NCI-H748 (cell line): Measurements from ENCODE around the gene RPS6KB1.
A peak's percentile ranks its signal among the peaks of the same experiment; 100 is the strongest.
"Not testable (repeated sequence)": the region's sequence is repeated elsewhere in the genome, so short reads cannot be mapped to it uniquely, and the experiment has no call there.

Source experiments
- DNase-seq: peaks from one replicate; lab custom pipeline; 2025; ENCODE audit not compliant: unreplicated experiment; lab: John Stamatoyannopoulos, UW

The RPS6KB1 gene

GRCh38 chr17:59870482-59870881, 22.4 kb upstream of the RPS6KB1 start:
- no peak for DNase-seq

- DNase-seq = no peak
Observed at GRCh38 chr17:59872351-59872750, 20.6 kb upstream of the RPS6KB1 start.

- DNase-seq = not testable (repeated sequence)
Observed at GRCh38 chr17:59873414-59873813, 19.5 kb upstream of the RPS6KB1 start.

- no peak for DNase-seq
Observed at GRCh38 chr17:59874376-59874775, 18.5 kb upstream of the RPS6KB1 start.

- no peak for DNase-seq
Observed at GRCh38 chr17:59876107-59876506, 16.8 kb upstream of the RPS6KB1 start.

- DNase-seq = no peak
Observed at GRCh38 chr17:59877965-59878364, 15.0 kb upstream of the RPS6KB1 start.

- no peak for DNase-seq
Observed at GRCh38 chr17:59878624-59879023, 14.3 kb upstream of the RPS6KB1 start.

GRCh38 chr17:59884861-59885260, 8.1 kb upstream of the RPS6KB1 start:
- no peak for DNase-seq

- no peak for DNase-seq
Observed at GRCh38 chr17:59888145-59888750, 4.7 kb upstream of the RPS6KB1 start.

- no peak for DNase-seq
Observed at GRCh38 chr17:59890720-59891119, 2.2 kb upstream of the RPS6KB1 start.

- DNase-seq = no peak
Observed at GRCh38 chr17:59892251-59892923, 534 bp upstream of the RPS6KB1 start.

GRCh38 chr17:59893676-59894100, 767 bp downstream of the RPS6KB1 start:
- DNase-seq = peak; percentile 56

- DNase-seq = no peak
Observed at GRCh38 chr17:59897090-59897489, 4.2 kb downstream of the RPS6KB1 start.

- no peak for DNase-seq
Observed at GRCh38 chr17:59899099-59899498, 6.2 kb downstream of the RPS6KB1 start.

- DNase-seq = no peak
Observed at GRCh38 chr17:59901604-59902003, 8.7 kb downstream of the RPS6KB1 start.

GRCh38 chr17:59903455-59903854, 10.5 kb downstream of the RPS6KB1 start:
- DNase-seq = no peak

GRCh38 chr17:59907467-59907866, 14.5 kb downstream of the RPS6KB1 start:
- DNase-seq = no peak

- peak; percentile 46 for DNase-seq
Observed at GRCh38 chr17:59914274-59914854, 21.4 kb downstream of the RPS6KB1 start.

GRCh38 chr17:59916446-59916845, 23.5 kb downstream of the RPS6KB1 start:
- DNase-seq = no peak

- not testable (repeated sequence) for DNase-seq
Observed at GRCh38 chr17:59920637-59921036, 27.7 kb downstream of the RPS6KB1 start.

GRCh38 chr17:59930121-59930520, 37.2 kb downstream of the RPS6KB1 start:
- DNase-seq = not testable (repeated sequence)

GRCh38 chr17:59930768-59931167, 37.8 kb downstream of the RPS6KB1 start:
- not testable (repeated sequence) for DNase-seq
